Posterior vena cava (tissue), 2 donors: Measurements from ENCODE around the gene KIF17. TPM values are rescaled to one million over a fixed set of nuclear protein-coding genes. Genes with fewer than 3 reads are reported as not detected.

Source experiments
- DNase-seq: peaks from one replicate; pipeline ENCODE4 v3.0.0-alpha.2; 2020; ENCODE audit warnings: low spot score
- intact Hi-C, 2 donors: fragments of 100-400 bp; cut with DNase I; formaldehyde crosslinking; loops; one replicate each; pipeline versions ENCODE4 v1.14.1 to v1.14.2; 2022 to 2023
- total RNA-seq, 2 donors: library from RNA; stranded (reverse); fragmentation: NEBNext Ultra II Directional; extraction: Animal tissue kit (Norgen Biotek cat#: 25700); gene quantifications; one replicate each; pipeline ENCODE4 v1.2.1, GENCODE V29; 2021
- donor health status: DM: yes; HTN: yes; CAD: no.
- donor health status: DM: yes; HTN: yes; CAD: no.

The KIF17 gene
- total RNA-seq, 2 donors from 2014 or later = 2.9 to 3.2 TPM

- intact Hi-C loops = no loop called here
These were observed 11.5 kb upstream of the KIF17 start for GRCh38 chr1:20729155-20729931.

GRCh38 chr1:20728371-20729154 is 10.8 kb upstream of the KIF17 start:
- intact Hi-C loops = no loop called here
- DNase-seq = peak; percentile 54

More at GRCh38 chr1:20729155-20729931, 11.5 kb upstream of the KIF17 start:
- peak; percentile 58 for DNase-seq

- peak; percentile 57 for DNase-seq
- intact Hi-C loops = no loop called here
These were observed 10.0 kb upstream of the KIF17 start for GRCh38 chr1:20727746-20728316.

- intact Hi-C loops = no loop called here
- DNase-seq = peak; percentile 76
These were observed 9.3 kb upstream of the KIF17 start for GRCh38 chr1:20726932-20727745.

GRCh38 chr1:20726118-20726911 is 8.5 kb upstream of the KIF17 start:
- DNase-seq = peak; percentile 79
- intact Hi-C loops = no loop called here

- DNase-seq = peak; percentile 70
- intact Hi-C loops = no loop called here
These were observed 7.6 kb upstream of the KIF17 start for GRCh38 chr1:20725189-20726117.

GRCh38 chr1:20724364-20725188 is 6.8 kb upstream of the KIF17 start:
- intact Hi-C loops = no loop called here
- DNase-seq = peak; percentile 64

- DNase-seq = peak; percentile 73
- intact Hi-C loops = no loop called here
These were observed 5.9 kb upstream of the KIF17 start for GRCh38 chr1:20723537-20724363.

GRCh38 chr1:20723159-20723536 is 5.3 kb upstream of the KIF17 start:
- intact Hi-C loops = no loop called here
- no peak for DNase-seq

GRCh38 chr1:20721117-20722061 is 3.6 kb upstream of the KIF17 start:
- peak; percentile 77 for DNase-seq
- intact Hi-C loops = no loop called here

GRCh38 chr1:20720631-20721091 is 2.9 kb upstream of the KIF17 start:
- DNase-seq = peak; percentile 42

GRCh38 chr1:20719871-20720620 is 2.2 kb upstream of the KIF17 start:
- peak; percentile 45 for DNase-seq
- intact Hi-C loops = loop anchor here in 1 of 2 donors (5.0 kb wide), 1 partner anchor 1508 kb away; the partner anchor contains the start of gene UBR4

More at GRCh38 chr1:20720631-20721091, 2.9 kb upstream of the KIF17 start:
- intact Hi-C loops = no loop called here

- DNase-seq = peak; percentile 29
- intact Hi-C loops = loop anchor here in 1 of 2 donors (5.0 kb wide), 1 partner anchor 1507 kb away; the partner anchor contains the start of gene UBR4
These were observed 1.5 kb upstream of the KIF17 start for GRCh38 chr1:20719261-20719660.
